Nephron progenitor cell (in vitro differentiated cells): ENCODE results near the gene FAM131C.
"Not testable (repeated sequence)": the region's sequence is repeated elsewhere in the genome, so short reads cannot be mapped to it uniquely, and the experiment has no call there.

ENCODE experiments used
- DNase-seq: peaks from one replicate; pipeline ENCODE4 v3.0.0; 2021
- H3K27ac Mint-ChIP-seq: 2 replicates; pipeline ENCODE4 v1.8.0; 2021; ENCODE audit warnings: mild to moderate bottlenecking, moderate library complexity, mixed read lengths
- H3K27me3 Mint-ChIP-seq: 2 replicates; pipeline ENCODE4 v1.8.0; 2021; ENCODE audit warnings: mild to moderate bottlenecking, low read depth, mixed read lengths; ENCODE audit not compliant: poor library complexity
- H3K36me3 Mint-ChIP-seq: 2 replicates; pipeline ENCODE4 v1.8.0; 2021; ENCODE audit warnings: low read depth, mixed read lengths
- H3K4me1 Mint-ChIP-seq: 2 replicates; pipeline ENCODE4 v1.8.0; 2021; ENCODE audit warnings: mixed read lengths
- H3K4me3 Mint-ChIP-seq: 2 replicates; pipeline ENCODE4 v1.8.0; 2021; ENCODE audit warnings: mild to moderate bottlenecking, moderate library complexity, mixed read lengths
- H3K9me3 Mint-ChIP-seq: 2 replicates; pipeline ENCODE4 v1.8.0; 2021; ENCODE audit warnings: mild to moderate bottlenecking, moderate library complexity, mixed read lengths
- CTCF ChIP-seq: fragments of 200-600 bp; sonication (generic); IDR thresholded peaks from 2 replicates; pipeline ENCODE4 v1.5.0; 2021; ENCODE audit warnings: antibody characterized with exemption

The FAM131C gene

DNA sequence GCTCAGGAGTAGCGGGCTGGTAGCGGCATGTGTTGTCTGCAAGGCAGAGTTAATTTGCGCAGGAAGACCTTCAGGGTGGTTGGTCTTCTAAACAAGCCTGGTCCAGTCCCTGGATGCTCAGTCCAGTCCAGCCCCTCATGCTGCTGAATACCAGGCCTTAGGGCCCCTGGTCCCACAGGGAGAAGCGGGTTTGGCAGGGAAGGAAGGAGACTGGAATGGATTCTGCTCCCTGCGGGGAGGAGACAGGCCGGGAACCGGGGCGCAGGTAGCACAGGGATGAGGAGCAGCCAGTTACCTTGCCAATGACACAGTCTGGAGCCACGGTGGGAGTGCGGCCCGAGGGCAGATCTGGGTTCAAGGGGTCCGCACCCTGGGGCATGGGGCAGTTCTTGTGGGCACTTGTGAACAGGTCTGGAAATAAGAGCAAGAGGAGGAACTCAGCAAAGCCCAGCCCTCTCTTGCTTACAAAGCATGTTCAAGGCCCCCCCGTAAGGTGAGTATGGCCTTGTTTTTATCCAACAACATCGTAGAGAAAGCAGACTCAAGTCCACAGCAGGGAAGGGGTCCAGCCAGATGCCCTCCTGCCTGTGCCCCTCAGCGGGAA lies 10.1 kb downstream of the FAM131C start:
- Mint-ChIP-seq H3K9me3 (no peaks in the 10 kb centered on the region), H3K27me3 (peaks cover 19% of the 10 kb centered on the region), H3K27ac (no peak overlapping the region), H3K36me3 (no peaks in the 10 kb centered on the region), H3K4me3 (no peak overlapping the region), H3K4me1 (peaks cover 38% of the 10 kb centered on the region)
- no peak for DNase-seq
- no peak for TF ChIP-seq CTCF

GRCh38 chr1:16062687-16063075 lies 10.8 kb downstream of the FAM131C start:
- not testable (repeated sequence) for H3K27ac Mint-ChIP-seq, DNase-seq, H3K4me3 Mint-ChIP-seq, H3K9me3 Mint-ChIP-seq, H3K36me3 Mint-ChIP-seq
- Mint-ChIP-seq H3K4me1 (peaks cover 32% of the 10 kb centered on the region), H3K27me3 (peaks cover 19% of the 10 kb centered on the region)

- not testable (repeated sequence) for H3K9me3 Mint-ChIP-seq, DNase-seq, H3K4me3 Mint-ChIP-seq, H3K36me3 Mint-ChIP-seq, H3K27ac Mint-ChIP-seq
- Mint-ChIP-seq H3K4me1 (peaks cover 26% of the 10 kb centered on the region), H3K27me3 (peaks cover 19% of the 10 kb centered on the region)
These were observed 11.3 kb downstream of the FAM131C start for GRCh38 chr1:16061989-16062686.

DNA sequence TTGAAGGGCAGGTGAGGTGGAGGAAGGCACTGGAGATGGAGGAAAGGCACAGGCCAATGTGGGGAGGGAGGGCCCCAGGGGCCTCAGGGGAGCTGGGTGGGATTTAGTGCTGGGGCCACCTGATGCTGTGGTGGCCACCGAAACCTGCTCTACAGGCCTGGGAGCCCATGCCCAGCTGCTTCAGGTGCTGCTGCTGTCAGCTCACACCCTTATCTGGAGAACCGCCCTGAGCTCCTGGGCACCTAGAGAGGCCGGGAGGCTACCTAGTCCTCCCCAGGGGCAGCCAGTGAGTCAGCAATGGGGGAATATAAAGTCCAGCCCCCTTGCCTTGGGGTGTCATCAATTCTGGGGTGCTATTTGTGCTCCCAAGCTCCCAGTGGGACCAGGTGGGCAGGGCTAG lies 12.2 kb downstream of the FAM131C start:
- Mint-ChIP-seq H3K27me3 (peaks cover 19% of the 10 kb centered on the region), H3K27ac (no peak overlapping the region), H3K4me3 (no peak overlapping the region), H3K36me3 (no peaks in the 10 kb centered on the region), H3K9me3 (no peaks in the 10 kb centered on the region), H3K4me1 (peaks cover 26% of the 10 kb centered on the region)
- no peak for DNase-seq
- no peak for TF ChIP-seq CTCF

- not testable (repeated sequence) for H3K4me3 Mint-ChIP-seq, DNase-seq, H3K27ac Mint-ChIP-seq, H3K9me3 Mint-ChIP-seq, H3K36me3 Mint-ChIP-seq
- Mint-ChIP-seq H3K4me1 (peaks cover 11% of the 10 kb centered on the region), H3K27me3 (peaks cover 17% of the 10 kb centered on the region)
These were observed 14.9 kb downstream of the FAM131C start for GRCh38 chr1:16058394-16059120.

DNA sequence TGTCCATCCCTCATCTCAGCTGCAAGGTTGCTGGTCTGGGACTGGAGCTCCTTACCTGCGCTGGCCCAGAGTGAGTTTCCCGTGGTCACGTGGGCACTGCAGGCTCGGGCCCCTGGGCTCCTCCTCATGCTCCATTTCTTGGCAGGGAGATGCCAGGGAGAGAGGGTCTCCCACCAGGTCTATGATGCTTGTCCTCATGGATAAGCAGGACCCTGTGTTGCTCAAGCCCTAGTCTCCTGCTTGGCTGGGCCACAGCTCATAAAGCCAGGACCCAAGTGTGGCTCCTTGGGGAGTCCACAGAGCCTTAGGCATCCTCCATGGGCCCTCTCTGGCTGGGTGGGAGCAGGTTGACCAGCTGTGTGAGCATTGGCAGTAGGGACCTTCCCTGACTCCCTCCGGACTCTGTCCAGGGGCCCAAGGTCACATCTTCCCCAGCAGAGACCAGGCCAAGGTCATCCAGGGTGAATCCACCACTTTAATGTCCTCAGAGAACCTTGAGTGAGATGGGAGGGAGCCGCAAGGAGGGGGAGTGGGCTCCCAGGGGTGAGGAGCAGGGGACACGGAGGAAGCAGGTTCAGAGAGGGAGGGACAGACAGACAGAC lies 16.0 kb downstream of the FAM131C start:
- not testable (repeated sequence) for H3K9me3 Mint-ChIP-seq, H3K4me1 Mint-ChIP-seq, H3K4me3 Mint-ChIP-seq, H3K36me3 Mint-ChIP-seq, H3K27ac Mint-ChIP-seq, DNase-seq
- peaks cover 17% of the 10 kb centered on the region for H3K27me3 Mint-ChIP-seq

DNA sequence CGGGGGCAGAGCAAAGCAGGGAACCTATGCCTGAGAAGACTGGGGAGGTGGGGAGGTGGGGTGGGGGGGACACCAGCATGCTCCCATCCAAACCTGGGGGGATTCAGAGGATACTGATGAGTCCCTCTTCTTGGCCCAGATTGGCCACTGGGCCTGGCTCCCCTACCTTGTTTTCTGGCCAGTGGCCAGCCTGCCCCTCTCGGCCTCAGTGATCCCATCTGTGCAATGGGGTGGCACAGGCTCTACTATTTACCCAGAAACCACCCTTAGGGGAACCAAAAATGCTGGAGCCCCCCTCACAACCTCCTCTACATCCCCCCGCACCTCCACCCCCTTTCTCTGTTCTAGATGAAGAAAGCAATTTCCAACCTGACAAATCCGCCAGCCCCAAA lies 16.9 kb downstream of the FAM131C start:
- DNase-seq, H3K4me1 Mint-ChIP-seq, H3K4me3 Mint-ChIP-seq, H3K9me3 Mint-ChIP-seq, H3K36me3 Mint-ChIP-seq, H3K27ac Mint-ChIP-seq: not testable (repeated sequence)
- H3K27me3 Mint-ChIP-seq: peaks cover 17% of the 10 kb centered on the region
